GM10266 (cell line): Measurements from ENCODE around the gene KLHDC7B.
"Not testable (repeated sequence)": the region's sequence is repeated elsewhere in the genome, so short reads cannot be mapped to it uniquely, and the experiment has no call there.

Experiments
- DNase-seq: peaks from one replicate; pipeline ENCODE4 v3.0.0; 2012; ENCODE audit errors: extremely low spot score
- TF ChIP-seq, protein P1 (sequence below): IDR thresholded peaks from 2 replicates; pipeline ENCODE4 v1.5.1; 2012; ENCODE audit warnings: mild to moderate bottlenecking, low read depth; ENCODE audit not compliant: control insufficient read depth, insufficient read depth; ENCODE audit errors: missing control alignments

KLHDC7B gene

DNA sequence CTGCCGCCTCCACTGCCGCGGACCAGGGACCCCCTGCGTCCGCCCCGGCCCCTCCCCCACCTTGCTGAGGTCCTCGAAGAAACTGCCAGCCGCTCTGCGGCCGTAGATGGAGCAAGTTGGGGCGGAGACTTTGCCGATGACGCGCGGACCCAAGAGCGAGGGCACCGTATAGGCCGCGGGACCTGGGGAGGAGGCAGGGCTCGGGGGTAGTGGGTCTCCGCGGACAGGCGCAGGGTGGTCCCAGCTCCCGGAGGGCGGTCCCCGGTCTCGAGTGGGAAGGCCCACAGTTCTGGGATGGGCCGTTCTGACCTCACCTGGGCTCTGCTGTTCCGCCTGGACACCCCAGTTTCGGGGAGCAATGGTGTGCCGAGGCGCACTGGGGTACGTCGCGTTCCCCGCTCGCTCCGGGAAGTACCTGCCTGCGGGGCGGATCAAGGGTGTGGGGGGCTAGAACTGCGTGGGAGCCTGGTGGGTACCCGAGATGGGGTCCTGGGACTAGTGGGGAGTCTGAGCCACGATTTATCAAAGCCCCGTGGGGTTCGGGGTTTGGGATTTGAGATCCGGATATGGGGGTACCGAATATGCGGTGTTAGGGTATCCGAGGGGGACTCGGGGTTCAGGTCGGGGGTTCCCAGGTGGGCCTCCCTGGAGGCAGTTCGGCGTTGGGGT, 14.7 kb upstream of the KLHDC7B start:
- peak; percentile 86 for DNase-seq

DNA sequence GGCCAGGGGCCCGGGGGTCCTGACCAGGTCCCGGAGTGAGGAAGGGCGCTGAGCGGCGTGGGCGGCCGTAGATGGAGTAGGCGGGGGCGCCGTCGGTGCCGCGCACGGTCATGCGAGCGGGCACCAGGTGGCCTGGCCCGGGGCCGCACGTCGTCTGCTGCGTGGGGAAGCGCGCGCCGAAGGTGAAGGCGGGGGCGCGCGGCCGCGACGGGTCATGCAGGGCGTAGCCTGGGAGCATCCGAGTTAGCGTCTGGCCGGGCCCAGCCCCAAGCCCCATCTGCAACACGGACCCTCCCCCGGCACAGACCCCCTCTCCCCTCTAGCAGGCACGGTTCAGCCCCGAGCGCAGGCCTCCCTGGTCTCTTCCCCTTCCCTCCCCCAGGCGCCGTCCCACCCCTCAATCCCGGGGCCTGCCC, 14.1 kb upstream of the KLHDC7B start:
- TF ChIP-seq, protein P1, sequence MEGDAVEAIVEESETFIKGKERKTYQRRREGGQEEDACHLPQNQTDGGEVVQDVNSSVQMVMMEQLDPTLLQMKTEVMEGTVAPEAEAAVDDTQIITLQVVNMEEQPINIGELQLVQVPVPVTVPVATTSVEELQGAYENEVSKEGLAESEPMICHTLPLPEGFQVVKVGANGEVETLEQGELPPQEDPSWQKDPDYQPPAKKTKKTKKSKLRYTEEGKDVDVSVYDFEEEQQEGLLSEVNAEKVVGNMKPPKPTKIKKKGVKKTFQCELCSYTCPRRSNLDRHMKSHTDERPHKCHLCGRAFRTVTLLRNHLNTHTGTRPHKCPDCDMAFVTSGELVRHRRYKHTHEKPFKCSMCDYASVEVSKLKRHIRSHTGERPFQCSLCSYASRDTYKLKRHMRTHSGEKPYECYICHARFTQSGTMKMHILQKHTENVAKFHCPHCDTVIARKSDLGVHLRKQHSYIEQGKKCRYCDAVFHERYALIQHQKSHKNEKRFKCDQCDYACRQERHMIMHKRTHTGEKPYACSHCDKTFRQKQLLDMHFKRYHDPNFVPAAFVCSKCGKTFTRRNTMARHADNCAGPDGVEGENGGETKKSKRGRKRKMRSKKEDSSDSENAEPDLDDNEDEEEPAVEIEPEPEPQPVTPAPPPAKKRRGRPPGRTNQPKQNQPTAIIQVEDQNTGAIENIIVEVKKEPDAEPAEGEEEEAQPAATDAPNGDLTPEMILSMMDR, result no peak
- DNase-seq, result peak; percentile 80

More for the DNA sequence above, 14.7 kb upstream of the KLHDC7B start:
- TF ChIP-seq, protein P1, result no peak

DNA sequence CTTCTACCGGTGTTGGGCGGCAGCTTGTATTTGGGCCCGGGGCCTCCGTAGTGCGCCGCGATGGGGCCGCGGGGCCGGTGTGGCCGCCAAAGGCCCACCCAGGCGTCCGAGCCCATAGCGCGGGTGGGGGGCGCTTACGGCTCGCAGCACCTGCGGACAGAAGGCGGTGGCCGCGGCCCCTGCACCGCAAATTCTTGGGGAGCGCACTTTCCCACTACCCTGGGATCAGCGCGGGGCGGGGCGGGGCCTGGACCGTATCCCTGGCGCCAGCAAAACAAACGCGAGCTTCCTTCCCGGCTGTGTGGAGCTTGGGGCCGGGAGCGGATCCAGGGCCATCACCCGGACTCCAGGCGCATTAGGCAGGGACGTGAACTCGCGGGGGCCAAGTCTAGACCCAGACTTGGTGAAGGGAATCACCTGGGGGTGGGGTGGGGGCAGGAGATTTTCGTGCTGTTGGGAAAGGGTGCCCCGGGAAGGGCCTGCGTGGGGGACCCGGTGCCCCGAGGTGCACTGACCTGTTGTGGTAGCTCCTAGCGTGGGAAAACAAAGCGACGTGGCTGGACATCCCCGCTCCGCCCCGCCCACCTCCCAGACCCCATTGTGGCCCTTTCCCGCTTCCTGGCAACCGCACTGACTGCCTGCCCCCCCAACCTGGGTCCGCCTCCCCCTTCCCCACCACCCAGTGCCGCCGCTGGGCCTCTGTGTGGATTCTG, 13.6 kb upstream of the KLHDC7B start:
- TF ChIP-seq, protein P1, result no peak
- no peak for DNase-seq

DNA sequence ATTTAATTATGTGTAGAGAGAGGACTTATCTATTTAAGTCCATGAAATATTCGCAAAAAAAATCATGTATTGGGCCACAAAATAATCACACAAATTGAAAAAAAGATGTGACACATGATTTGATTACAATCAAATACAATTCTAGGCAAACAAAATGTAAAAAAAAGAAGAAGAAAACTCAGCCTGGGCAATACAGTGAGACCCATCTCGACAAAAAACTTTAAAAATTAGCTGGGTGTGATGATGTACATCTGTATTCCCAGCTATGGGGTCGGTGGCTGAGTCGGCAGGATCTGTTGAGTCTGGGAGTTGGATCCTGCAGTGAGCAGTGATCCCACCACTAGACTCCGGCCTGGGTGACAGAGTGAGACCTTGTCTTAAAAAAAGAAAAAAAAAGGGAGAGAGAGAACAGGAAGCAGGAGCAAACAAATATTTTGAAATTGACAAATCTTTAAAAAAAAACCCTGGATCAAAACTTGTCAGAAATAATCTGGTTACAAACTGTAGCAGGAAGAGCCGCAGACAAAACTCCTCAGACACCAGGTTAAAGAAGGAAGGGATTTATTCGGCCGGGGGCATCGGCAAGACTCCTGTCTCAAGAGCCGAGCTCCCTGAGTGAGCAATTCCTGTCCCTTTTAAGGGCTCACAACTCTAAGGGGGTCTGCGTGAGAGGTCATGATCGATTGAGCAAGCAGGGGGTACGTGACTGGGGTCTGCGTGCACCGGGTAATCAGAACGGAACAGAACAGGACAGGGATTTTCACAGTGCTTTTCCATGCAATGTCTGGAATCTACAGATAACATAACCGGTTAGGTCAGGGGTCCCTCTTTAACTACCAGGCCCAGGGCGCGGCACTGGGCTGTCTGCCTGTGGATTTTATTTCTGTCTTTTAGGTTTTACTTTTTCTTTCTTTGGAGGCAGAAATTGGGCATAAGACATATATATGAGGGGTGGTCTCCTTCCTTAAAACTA, 12.6 kb upstream of the KLHDC7B start:
- no peak for DNase-seq
- TF ChIP-seq, protein P1, result no peak

DNA sequence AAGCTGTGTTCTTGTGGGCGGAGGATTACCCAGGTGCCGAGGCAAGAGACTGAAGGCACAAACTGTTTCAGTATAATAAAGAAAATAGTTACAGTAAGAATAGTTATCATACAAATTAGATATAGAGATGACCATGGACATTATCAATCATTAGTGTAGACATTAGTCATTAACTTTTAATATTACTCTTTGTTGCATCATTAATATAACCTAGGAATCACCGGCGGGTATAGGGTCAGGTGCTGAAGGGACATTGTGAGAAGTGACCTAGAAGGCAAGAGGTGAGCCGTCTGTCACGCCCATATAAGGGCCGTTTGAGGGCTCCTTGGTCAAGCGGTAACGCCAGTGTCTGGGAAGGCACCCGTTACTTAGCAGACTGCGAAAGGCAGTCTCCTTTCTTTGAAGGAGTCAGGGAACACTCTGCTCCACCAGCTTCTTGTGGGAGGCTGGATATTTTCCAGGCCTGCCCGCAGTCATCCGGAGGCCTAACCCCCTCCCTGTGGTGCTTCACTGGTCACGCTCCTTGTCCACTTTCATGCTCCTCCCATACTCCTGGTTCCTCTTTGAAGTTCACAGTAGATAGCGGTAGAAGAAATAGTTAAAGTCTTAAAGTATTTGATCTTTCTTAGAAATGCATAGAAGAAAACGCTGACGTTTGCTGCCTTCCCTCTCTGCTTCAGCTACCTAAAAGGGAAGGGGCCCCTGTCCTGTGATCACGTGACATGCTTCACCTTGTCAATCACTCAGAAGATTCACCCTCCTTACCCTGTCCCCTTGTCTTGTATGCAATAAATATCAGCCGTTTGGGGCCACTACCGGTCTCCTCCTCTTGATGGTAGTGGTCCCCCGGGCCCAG, 11.6 kb upstream of the KLHDC7B start:
- DNase-seq, result not testable (repeated sequence)

DNA sequence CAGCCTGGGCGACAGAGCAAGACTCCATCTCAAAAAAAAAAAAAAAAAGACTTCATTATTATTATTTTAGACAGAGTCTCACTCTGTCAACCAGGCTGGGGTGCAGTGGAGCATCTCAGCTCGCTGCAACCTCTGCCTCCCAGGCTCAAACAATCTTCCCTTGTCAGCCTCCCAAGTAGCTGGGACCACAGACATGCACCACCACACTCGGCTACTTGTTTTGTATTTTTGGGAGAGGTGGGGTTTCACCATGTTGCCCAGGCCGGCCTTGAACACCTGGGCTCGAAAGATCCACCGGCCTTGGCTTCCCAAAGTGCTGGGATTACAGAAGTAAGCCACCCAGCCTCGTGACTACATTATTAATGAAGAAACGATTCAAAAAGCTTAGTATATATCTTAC, 10.6 kb upstream of the KLHDC7B start:
- TF ChIP-seq, protein P1, result no peak
- DNase-seq, result no peak

DNA sequence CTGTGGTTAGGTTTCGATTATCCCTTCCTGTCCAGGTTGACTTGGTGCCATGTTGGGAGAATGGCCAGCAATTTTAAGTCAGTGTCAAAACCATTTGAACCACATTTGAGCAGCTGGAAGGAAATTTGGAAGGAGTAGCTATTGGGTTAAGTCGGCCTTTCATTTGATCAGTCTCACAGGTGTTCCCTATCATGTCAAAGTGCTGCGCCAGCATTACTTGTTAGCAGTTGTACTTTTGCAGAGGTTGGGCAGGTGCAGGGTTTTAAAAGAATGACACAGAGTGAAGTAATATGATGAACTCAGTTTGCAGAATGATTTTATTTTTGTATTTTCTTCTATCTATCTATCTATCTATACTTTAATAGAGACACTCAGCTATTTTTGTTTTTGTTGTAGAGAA, 9.5 kb upstream of the KLHDC7B start:
- TF ChIP-seq, protein P1, result no peak
- DNase-seq, result no peak
